ENCODE results near the gene XRCC4. TPM values are rescaled to one million over a fixed set of nuclear protein-coding genes. Genes with fewer than 3 reads are reported as not detected.

Gene XRCC4
- total and polyA plus RNA-seq, 9 donors: 1.5 to 4.7 (median 3.2) TPM

GRCh38 chr5:83357621-83358231, 280.4 kb downstream of the XRCC4 start:
- intact Hi-C loops (cut with DNase I): no loop called here
- 87 to 90% (median 88%) methylated on average over 9 of the region's 9 CpGs for WGBS, 3 donors

GRCh38 chr5:83360573-83360972, 283.2 kb downstream of the XRCC4 start:
- no peak overlapping the region for H3K27ac ChIP-seq
- intact Hi-C loops (cut with DNase I): no loop called here
- no peak for TF ChIP-seq CTCF (IDR thresholded peaks at IDR 0.05)
- TF ChIP-seq POLR2A (IDR thresholded peaks at IDR 0.05): no peak
- TF ChIP-seq EP300 (IDR thresholded peaks at IDR 0.05): no peak
- H3K9me3 ChIP-seq: no peaks in the 10 kb centered on the region
- H3K36me3 ChIP-seq: no peaks in the 10 kb centered on the region
- H3K4me3 ChIP-seq: no peak overlapping the region
- no peak for DNase-seq
- H3K27me3 ChIP-seq: no peaks in the 10 kb centered on the region
- H3K4me1 ChIP-seq (ENCODE audit: insufficient read depth): no peaks in the 10 kb centered on the region
- WGBS, 3 donors: 72 to 86% (median 82%) methylated on average over 2 of the region's 2 CpGs

More at GRCh38 chr5:83357621-83358231, 280.4 kb downstream of the XRCC4 start:
- no peak overlapping the region for H3K27ac ChIP-seq
- H3K4me3 ChIP-seq: no peak overlapping the region
- no peak for TF ChIP-seq POLR2A (IDR thresholded peaks at IDR 0.05)
- no peak for TF ChIP-seq CTCF (IDR thresholded peaks at IDR 0.05)
- no peaks in the 10 kb centered on the region for H3K4me1 ChIP-seq (ENCODE audit: insufficient read depth)
- H3K36me3 ChIP-seq: no peaks in the 10 kb centered on the region
- H3K9me3 ChIP-seq: no peaks in the 10 kb centered on the region
- no peaks in the 10 kb centered on the region for H3K27me3 ChIP-seq
- DNase-seq: no peak

GRCh38 chr5:83362526-83362925, 285.2 kb downstream of the XRCC4 start:
- intact Hi-C loops (cut with DNase I): no loop called here
- TF ChIP-seq CTCF (IDR thresholded peaks at IDR 0.05): no peak
- TF ChIP-seq EP300 (IDR thresholded peaks at IDR 0.05): no peak
- no peak for TF ChIP-seq POLR2A (IDR thresholded peaks at IDR 0.05)
- WGBS, 3 donors: 73 to 82% (median 78%) methylated on average over 1 of the region's 1 CpG

GRCh38 chr5:83363111-83363885, 286.0 kb downstream of the XRCC4 start:
- Histone ChIP-seq H3K36me3 (no peaks in the 10 kb centered on the region), H3K9me3 (no peaks in the 10 kb centered on the region), H3K4me1 (ENCODE audit: insufficient read depth) (no peaks in the 10 kb centered on the region), H3K27ac (no peak overlapping the region), H3K4me3 (no peak overlapping the region), H3K27me3 (no peaks in the 10 kb centered on the region)
- TF ChIP-seq EP300 (IDR thresholded peaks at IDR 0.05) (no peak), CTCF (IDR thresholded peaks at IDR 0.05) (no peak), POLR2A (IDR thresholded peaks at IDR 0.05) (no peak)
- 90 to 97% (median 95%) methylated on average over 7 of the region's 7 CpGs for WGBS, 3 donors
- DNase-seq: no peak
- intact Hi-C loops (cut with DNase I): no loop called here

More at GRCh38 chr5:83362526-83362925, 285.2 kb downstream of the XRCC4 start:
- Histone ChIP-seq H3K27me3 (no peaks in the 10 kb centered on the region), H3K4me1 (ENCODE audit: insufficient read depth) (no peaks in the 10 kb centered on the region), H3K27ac (no peak overlapping the region), H3K9me3 (no peaks in the 10 kb centered on the region), H3K36me3 (no peaks in the 10 kb centered on the region), H3K4me3 (no peak overlapping the region)
- DNase-seq: no peak
